Gastroesophageal sphincter (tissue), 4 donors: ENCODE measurements around the gene ZDHHC17. TPM values are rescaled to one million over a fixed set of nuclear protein-coding genes. Genes with fewer than 3 reads are reported as not detected.
A peak's percentile ranks its signal among the peaks of the same experiment; 100 is the strongest.

Experiments
- ATAC-seq: fragments of 150-250 bp; one replicate; pipeline ENCODE4 v1.9.1; 2016; ENCODE audit warnings: mild to moderate bottlenecking, moderate library complexity
- H3K27ac ChIP-seq, 4 donors: fragments of 200-600 bp; sonication (generic) in 3 of 4; 1 replicate in 3 of 4; 2 replicates in 1 of 4; pipeline ENCODE4 v1.5.1; 2016 to 2019
- H3K27me3 ChIP-seq: fragments of 200-600 bp; sonication (generic); one replicate; pipeline ENCODE4 v1.5.1; 2019
- H3K36me3 ChIP-seq, 2 donors: fragments of 200-600 bp; sonication (generic); one replicate each; pipeline ENCODE4 v1.5.1; 2019; ENCODE audit warnings: control low read depth in 1 of 2
- H3K4me1 ChIP-seq, 3 donors: fragments of 200-600 bp; sonication (generic); 1 replicate in 2 of 3; 2 replicates in 1 of 3; pipeline ENCODE4 v1.5.1; 2016 to 2019; ENCODE audit warnings: control low read depth in 2 of 3
- H3K4me3 ChIP-seq, 2 donors: fragments of 200-600 bp; sonication (generic); one replicate each; pipeline ENCODE4 v1.5.1; 2019; ENCODE audit warnings: mild to moderate bottlenecking in 1 of 2, moderate library complexity in 1 of 2
- H3K9me3 ChIP-seq, 3 donors: fragments of 200-600 bp; sonication (generic); one replicate each; pipeline ENCODE4 v1.5.1; 2017 to 2019; ENCODE audit warnings: control low read depth in 2 of 3
- EP300 ChIP-seq: sonication (generic); formaldehyde crosslinking; IDR thresholded peaks from one replicate; pipeline ENCODE4 v1.6.1; 2017; ENCODE audit warnings: antibody characterized with exemption, mild to moderate bottlenecking
- POLR2A ChIP-seq, 2 donors: fragments of 450-650 bp; IDR thresholded peaks; one replicate each; pipeline ENCODE4 v1.6.1; 2017; ENCODE audit warnings: antibody characterized with exemption in 2 of 2, mild to moderate bottlenecking in 2 of 2, moderate library complexity in 1 of 2
- POLR2AphosphoS5 ChIP-seq: sonication (generic); formaldehyde crosslinking; IDR thresholded peaks from one replicate; pipeline ENCODE4 v1.6.1; 2017; ENCODE audit warnings: antibody characterized with exemption
- WGBS, 2 donors: methylation state at CpG; one replicate each; pipeline ENCODE4 v1.1.5; 2018; ENCODE audit warnings: low coverage in 1 of 2; 5-methylcytosine and 5-hydroxymethylcytosine counted together
- total RNA-seq, 4 donors: library from RNA; depleted of rRNA; stranded (reverse); fragments of >200 nt; gene quantifications; one replicate each; pipeline ENCODE4 v1.1.0, GENCODE V29; 2016
- TF ChIP-seq, protein P1 (sequence below), 4 experiments: fragments of 200-600 bp in 2 of 4; fragments of 450-650 bp in 2 of 4; sonication (generic) in 1 of 4; IDR thresholded peaks; one replicate each; pipeline ENCODE4 v1.5.1; 2017 to 2019; ENCODE audit warnings: antibody characterized with exemption in 4 of 4, mild to moderate bottlenecking in 2 of 4, moderate library complexity in 2 of 4

ZDHHC17 gene
- total RNA-seq, 4 donors from 2014 or later: 25.4 to 71.8 (median 36.8) TPM

- Histone ChIP-seq H3K9me3 (no peaks in the 10 kb centered on the region), H3K27ac (no peak overlapping the region), H3K4me1 (peaks cover 16 to 96% (median 25%) of the 10 kb centered on the region in 3 donors), H3K4me3 (no peak overlapping the region), H3K27me3 (no peaks in the 10 kb centered on the region), H3K36me3 (no peaks in the 10 kb centered on the region)
- WGBS, 2 donors: 61 to 78% methylated on average over 1 to 3 of the region's 3 CpGs
- TF ChIP-seq POLR2A (IDR thresholded peaks at IDR 0.05): no peak
- TF ChIP-seq POLR2AphosphoS5: no peak
- TF ChIP-seq, protein P1, sequence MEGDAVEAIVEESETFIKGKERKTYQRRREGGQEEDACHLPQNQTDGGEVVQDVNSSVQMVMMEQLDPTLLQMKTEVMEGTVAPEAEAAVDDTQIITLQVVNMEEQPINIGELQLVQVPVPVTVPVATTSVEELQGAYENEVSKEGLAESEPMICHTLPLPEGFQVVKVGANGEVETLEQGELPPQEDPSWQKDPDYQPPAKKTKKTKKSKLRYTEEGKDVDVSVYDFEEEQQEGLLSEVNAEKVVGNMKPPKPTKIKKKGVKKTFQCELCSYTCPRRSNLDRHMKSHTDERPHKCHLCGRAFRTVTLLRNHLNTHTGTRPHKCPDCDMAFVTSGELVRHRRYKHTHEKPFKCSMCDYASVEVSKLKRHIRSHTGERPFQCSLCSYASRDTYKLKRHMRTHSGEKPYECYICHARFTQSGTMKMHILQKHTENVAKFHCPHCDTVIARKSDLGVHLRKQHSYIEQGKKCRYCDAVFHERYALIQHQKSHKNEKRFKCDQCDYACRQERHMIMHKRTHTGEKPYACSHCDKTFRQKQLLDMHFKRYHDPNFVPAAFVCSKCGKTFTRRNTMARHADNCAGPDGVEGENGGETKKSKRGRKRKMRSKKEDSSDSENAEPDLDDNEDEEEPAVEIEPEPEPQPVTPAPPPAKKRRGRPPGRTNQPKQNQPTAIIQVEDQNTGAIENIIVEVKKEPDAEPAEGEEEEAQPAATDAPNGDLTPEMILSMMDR (IDR thresholded peaks at IDR 0.05): no peak
- TF ChIP-seq EP300: no peak
- ATAC-seq: no peak
Measured at GRCh38 chr12:76781321-76781720, 17.4 kb downstream of the ZDHHC17 start.

GRCh38 chr12:76782526-76782925 is 18.6 kb downstream of the ZDHHC17 start:
- Histone ChIP-seq H3K36me3 (no peaks in the 10 kb centered on the region), H3K4me3 (no peak overlapping the region), H3K9me3 (no peaks in the 10 kb centered on the region), H3K27ac (peak overlapping the region in 3 of 4 donors; percentile 30 to 64 (median 45)), H3K4me1 (peaks cover 16 to 91% (median 25%) of the 10 kb centered on the region in 3 donors), H3K27me3 (no peaks in the 10 kb centered on the region)
- WGBS, 2 donors: 40 to 64% methylated on average over 2 of the region's 2 CpGs
- TF ChIP-seq EP300 (no peak), POLR2A (IDR thresholded peaks at IDR 0.05) (no peak), POLR2AphosphoS5 (no peak)
- TF ChIP-seq, protein P1 (IDR thresholded peaks at IDR 0.05): no peak
- no peak for ATAC-seq

- TF ChIP-seq, protein P1 (IDR thresholded peaks at IDR 0.05): peak in 1 of 4 experiments; percentile 19
- no peak for TF ChIP-seq POLR2A (IDR thresholded peaks at IDR 0.05)
- peak; percentile 20 for TF ChIP-seq POLR2AphosphoS5
- Histone ChIP-seq H3K27ac (peak overlapping the region; percentile 60 to 65 (median 62)), H3K27me3 (no peaks in the 10 kb centered on the region), H3K36me3 (no peaks in the 10 kb centered on the region), H3K4me1 (peaks cover 16 to 80% (median 25%) of the 10 kb centered on the region in 3 donors), H3K4me3 (peak overlapping the region in 1 of 2 donors; percentile 12), H3K9me3 (no peaks in the 10 kb centered on the region)
- peak; percentile 43 for ATAC-seq
- 1 to 11% methylated on average over 3 to 4 of the region's 4 CpGs for WGBS, 2 donors
Measured at GRCh38 chr12:76784600-76785051, 20.7 kb downstream of the ZDHHC17 start.

- H3K4me1 ChIP-seq: peaks cover 16 to 80% (median 25%) of the 10 kb centered on the region in 3 donors
- H3K36me3 ChIP-seq: no peaks in the 10 kb centered on the region
- no peaks in the 10 kb centered on the region for H3K9me3 ChIP-seq
- H3K27me3 ChIP-seq: no peaks in the 10 kb centered on the region
- peak overlapping the region in 3 of 4 donors; percentile 61 to 65 (median 64) for H3K27ac ChIP-seq
- 75 to 100% methylated on average over 1 of the region's 1 CpG for WGBS, 2 donors
- no peak overlapping the region for H3K4me3 ChIP-seq
- TF ChIP-seq POLR2AphosphoS5 (no peak), POLR2A (IDR thresholded peaks at IDR 0.05) (no peak), EP300 (no peak)
- TF ChIP-seq, protein P1 (IDR thresholded peaks at IDR 0.05): no peak
- ATAC-seq: no peak
Measured at GRCh38 chr12:76785407-76785806, 21.5 kb downstream of the ZDHHC17 start.

DNA sequence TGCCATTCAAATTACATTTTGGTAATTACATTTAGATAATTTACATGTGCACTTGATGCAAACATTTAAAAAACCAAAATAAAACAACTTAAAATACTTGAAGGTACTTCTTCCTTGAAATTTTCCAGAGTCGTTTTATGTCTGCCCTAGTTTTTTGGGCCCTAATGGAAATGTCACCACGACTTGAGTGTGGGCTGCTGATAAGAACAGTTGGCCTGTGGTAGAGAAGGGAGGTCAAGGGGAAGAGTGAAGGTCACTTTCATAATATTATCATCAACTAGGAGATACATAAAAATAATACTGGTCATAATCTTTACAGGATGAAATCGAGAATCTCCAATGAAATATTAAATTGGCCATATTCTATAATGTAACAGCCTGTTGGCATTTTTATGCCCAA is 23.1 kb downstream of the ZDHHC17 start:
- Histone ChIP-seq H3K27ac (no peak overlapping the region), H3K27me3 (no peaks in the 10 kb centered on the region), H3K9me3 (no peaks in the 10 kb centered on the region), H3K36me3 (no peaks in the 10 kb centered on the region), H3K4me1 (peaks cover 16 to 80% (median 19%) of the 10 kb centered on the region in 3 donors), H3K4me3 (no peak overlapping the region)
- TF ChIP-seq, protein P1 (IDR thresholded peaks at IDR 0.05): no peak
- TF ChIP-seq POLR2AphosphoS5: no peak
- no peak for TF ChIP-seq POLR2A (IDR thresholded peaks at IDR 0.05)
- TF ChIP-seq EP300: no peak
- WGBS, 2 donors: 71 to 92% methylated on average over 3 of the region's 3 CpGs
- no peak for ATAC-seq
